Activated naive CD4-positive, alpha-beta T cell treated with anti-CD3 and anti-CD28 coated beads, Interleukin-2, amount 10 ng/mL, durations not matched to agents 7 days and 5 days (primary cell): ENCODE data around the gene GLYR1.

Source experiments
- CTCF ChIA-PET: fragments of 350-600 bp; sonication (Branson Sonifier 250); formaldehyde crosslinking; loops from one replicate; lab custom pipeline; 2021; ENCODE audit warnings: antibody characterized with exemption; lab: Charles Lee
- DNase-seq: peaks from one replicate; pipeline ENCODE4 v3.0.0-alpha.2; 2020
- H3K27ac Mint-ChIP-seq: one replicate; pipeline ENCODE4 v1.8.0; 2021; ENCODE audit warnings: mild to moderate bottlenecking, moderate library complexity, mixed read lengths
- H3K27me3 Mint-ChIP-seq: one replicate; pipeline ENCODE4 v1.8.0; 2021; ENCODE audit warnings: mild to moderate bottlenecking, mixed read lengths
- H3K36me3 Mint-ChIP-seq: one replicate; pipeline ENCODE4 v1.8.0; 2021; ENCODE audit warnings: mixed read lengths
- H3K4me1 Mint-ChIP-seq: one replicate; pipeline ENCODE4 v1.8.0; 2021; ENCODE audit warnings: mixed read lengths
- H3K4me3 Mint-ChIP-seq: one replicate; pipeline ENCODE4 v1.8.0; 2021; ENCODE audit warnings: mild to moderate bottlenecking, moderate library complexity, mixed read lengths
- H3K9me3 Mint-ChIP-seq: one replicate; pipeline ENCODE4 v1.8.0; 2021; ENCODE audit warnings: mixed read lengths

Gene GLYR1

GRCh38 chr16:4820652-4821051 lies 26.4 kb downstream of the GLYR1 start:
- no peak for DNase-seq
- no peaks in the 10 kb centered on the region for H3K4me1 Mint-ChIP-seq
- peaks cover 59% of the 10 kb centered on the region for H3K36me3 Mint-ChIP-seq
- CTCF ChIA-PET: no interaction called here
- H3K9me3 Mint-ChIP-seq: no peaks in the 10 kb centered on the region
- H3K27ac Mint-ChIP-seq: no peak overlapping the region
- H3K27me3 Mint-ChIP-seq: no peaks in the 10 kb centered on the region
- H3K4me3 Mint-ChIP-seq: no peak overlapping the region

GRCh38 chr16:4814542-4815173 lies 32.4 kb downstream of the GLYR1 start:
- no peak for DNase-seq
- CTCF ChIA-PET: no interaction called here
- peaks cover 52% of the 10 kb centered on the region for H3K36me3 Mint-ChIP-seq
- peaks cover 2% of the 10 kb centered on the region for H3K4me1 Mint-ChIP-seq
- H3K4me3 Mint-ChIP-seq: no peak overlapping the region
- no peaks in the 10 kb centered on the region for H3K9me3 Mint-ChIP-seq
- H3K27ac Mint-ChIP-seq: no peak overlapping the region
- H3K27me3 Mint-ChIP-seq: no peaks in the 10 kb centered on the region

- H3K27me3 Mint-ChIP-seq: no peaks in the 10 kb centered on the region
- H3K4me1 Mint-ChIP-seq: peaks cover 2% of the 10 kb centered on the region
- no peak for DNase-seq
- no peak overlapping the region for H3K27ac Mint-ChIP-seq
- H3K9me3 Mint-ChIP-seq: no peaks in the 10 kb centered on the region
- H3K4me3 Mint-ChIP-seq: no peak overlapping the region
- peaks cover 50% of the 10 kb centered on the region for H3K36me3 Mint-ChIP-seq
- CTCF ChIA-PET: no interaction called here
Observed at GRCh38 chr16:4814046-4814445, 33.0 kb downstream of the GLYR1 start.

- DNase-seq: no peak
- H3K4me1 Mint-ChIP-seq: peaks cover 2% of the 10 kb centered on the region
- H3K9me3 Mint-ChIP-seq: no peaks in the 10 kb centered on the region
- no peak overlapping the region for H3K27ac Mint-ChIP-seq
- H3K4me3 Mint-ChIP-seq: no peak overlapping the region
- CTCF ChIA-PET: no interaction called here
- peaks cover 47% of the 10 kb centered on the region for H3K36me3 Mint-ChIP-seq
- H3K27me3 Mint-ChIP-seq: no peaks in the 10 kb centered on the region
Observed at GRCh38 chr16:4813251-4814003, 33.7 kb downstream of the GLYR1 start.

GRCh38 chr16:4811773-4812172 lies 35.3 kb downstream of the GLYR1 start:
- Mint-ChIP-seq H3K27ac (peak overlapping the region; percentile 70), H3K4me3 (no peak overlapping the region)

GRCh38 chr16:4811242-4811641 lies 35.8 kb downstream of the GLYR1 start:
- peaks cover 2% of the 10 kb centered on the region for H3K4me1 Mint-ChIP-seq
- H3K4me3 Mint-ChIP-seq: no peak overlapping the region
- H3K27ac Mint-ChIP-seq: no peak overlapping the region
- H3K27me3 Mint-ChIP-seq: no peaks in the 10 kb centered on the region
- no peaks in the 10 kb centered on the region for H3K9me3 Mint-ChIP-seq
- peaks cover 45% of the 10 kb centered on the region for H3K36me3 Mint-ChIP-seq
- CTCF ChIA-PET: no interaction called here
- no peak for DNase-seq

More at GRCh38 chr16:4811773-4812172, 35.3 kb downstream of the GLYR1 start:
- Mint-ChIP-seq H3K27me3 (no peaks in the 10 kb centered on the region), H3K36me3 (peaks cover 46% of the 10 kb centered on the region), H3K9me3 (no peaks in the 10 kb centered on the region), H3K4me1 (peaks cover 2% of the 10 kb centered on the region)
- CTCF ChIA-PET: no interaction called here
- no peak for DNase-seq

GRCh38 chr16:4806280-4806679 lies 40.8 kb downstream of the GLYR1 start:
- Mint-ChIP-seq H3K27ac (no peak overlapping the region), H3K4me3 (no peak overlapping the region), H3K9me3 (no peaks in the 10 kb centered on the region), H3K27me3 (no peaks in the 10 kb centered on the region), H3K4me1 (peaks cover 19% of the 10 kb centered on the region), H3K36me3 (peaks cover 28% of the 10 kb centered on the region)
- CTCF ChIA-PET: no interaction called here
- DNase-seq: no peak

- DNase-seq: no peak
- Mint-ChIP-seq H3K4me1 (peaks cover 27% of the 10 kb centered on the region), H3K9me3 (no peaks in the 10 kb centered on the region), H3K27me3 (no peaks in the 10 kb centered on the region), H3K4me3 (no peak overlapping the region), H3K36me3 (peaks cover 25% of the 10 kb centered on the region), H3K27ac (no peak overlapping the region)
- CTCF ChIA-PET: no interaction called here
Observed at GRCh38 chr16:4805231-4805630, 41.9 kb downstream of the GLYR1 start.

GRCh38 chr16:4803898-4804762 lies 43.0 kb downstream of the GLYR1 start:
- Mint-ChIP-seq H3K27ac (peak overlapping the region; percentile 63), H3K4me3 (peak overlapping the region; percentile 48), H3K9me3 (no peaks in the 10 kb centered on the region), H3K4me1 (peaks cover 27% of the 10 kb centered on the region), H3K36me3 (peaks cover 25% of the 10 kb centered on the region), H3K27me3 (no peaks in the 10 kb centered on the region)
- CTCF ChIA-PET: no interaction called here
- no peak for DNase-seq

GRCh38 chr16:4803401-4803844 lies 43.7 kb downstream of the GLYR1 start:
- H3K27me3 Mint-ChIP-seq: no peaks in the 10 kb centered on the region
- CTCF ChIA-PET: interaction anchor here (0.5 to 1.3 kb wide), 2 partner anchors 46 to 153 kb away, joined by 3 to 4 read pairs; no protein-coding TSS in a partner anchor
- H3K27ac Mint-ChIP-seq: peak overlapping the region; percentile 79
- no peaks in the 10 kb centered on the region for H3K9me3 Mint-ChIP-seq
- peaks cover 23% of the 10 kb centered on the region for H3K36me3 Mint-ChIP-seq
- H3K4me3 Mint-ChIP-seq: peak overlapping the region; percentile 83
- H3K4me1 Mint-ChIP-seq: peaks cover 27% of the 10 kb centered on the region
- no peak for DNase-seq

GRCh38 chr16:4802659-4803287 lies 44.3 kb downstream of the GLYR1 start:
- no peaks in the 10 kb centered on the region for H3K27me3 Mint-ChIP-seq
- H3K36me3 Mint-ChIP-seq: peaks cover 23% of the 10 kb centered on the region
- peak; percentile 93 for DNase-seq
- no peaks in the 10 kb centered on the region for H3K9me3 Mint-ChIP-seq
- CTCF ChIA-PET: interaction anchor here (0.5 to 1.3 kb wide), 2 partner anchors 45 to 153 kb away, joined by 3 to 4 read pairs; no protein-coding TSS in a partner anchor
- H3K27ac Mint-ChIP-seq: peak overlapping the region; percentile 79
- H3K4me3 Mint-ChIP-seq: peak overlapping the region; percentile 83
- peaks cover 27% of the 10 kb centered on the region for H3K4me1 Mint-ChIP-seq

GRCh38 chr16:4801962-4802658 lies 45.0 kb downstream of the GLYR1 start, which contains the start of gene ROGDI:
TSS of gene ROGDI (minus strand) at chr16:4802633. CDS start at chr16:4802571, 62 bp downstream.
- H3K36me3 Mint-ChIP-seq: peaks cover 17% of the 10 kb centered on the region
- no peaks in the 10 kb centered on the region for H3K9me3 Mint-ChIP-seq
- CTCF ChIA-PET: interaction anchor here (1.3 kb wide), 1 partner anchor 152 kb away, joined by 3 read pairs; no protein-coding TSS in a partner anchor
- H3K27me3 Mint-ChIP-seq: no peaks in the 10 kb centered on the region
- DNase-seq: peak; percentile 92
- peaks cover 27% of the 10 kb centered on the region for H3K4me1 Mint-ChIP-seq
- H3K27ac Mint-ChIP-seq: peak within 1 kb of the TSS; percentile 89
- peak within 1 kb of the TSS; percentile 83 for H3K4me3 Mint-ChIP-seq
